Gastrocnemius medialis (tissue), 4 donors: ENCODE results near the gene CHST13. TPM values are rescaled to one million over a fixed set of nuclear protein-coding genes. Genes with fewer than 3 reads are reported as not detected.

Experiments used
- ATAC-seq, 2 donors: fragments of 150-250 bp; one replicate each; pipeline ENCODE4 v1.9.1; 2016
- DNase-seq, 2 donors: peaks; one replicate each; pipeline ENCODE4 v3.0.0-alpha.2; 2019
- H3K27ac ChIP-seq, 4 donors: fragments of 200-600 bp; sonication (generic); 1 replicate in 1 of 4; 2 replicates in 3 of 4; pipeline ENCODE4 v1.5.1; 2016 to 2018; ENCODE audit warnings: mild to moderate bottlenecking in 2 of 4, moderate library complexity in 1 of 4
- H3K27me3 ChIP-seq, 3 donors: fragments of 200-600 bp; sonication (generic) in 2 of 3; 1 replicate in 1 of 3; 2 replicates in 2 of 3; pipeline versions ENCODE4 v1.5.1 to v1.6.0; 2016 to 2019; ENCODE audit warnings: mild to moderate bottlenecking in 1 of 3, moderate library complexity in 1 of 3
- H3K36me3 ChIP-seq, 2 donors: fragments of 200-600 bp; sonication (generic) in 1 of 2; one replicate each; pipeline ENCODE4 v1.5.1; 2017 to 2018
- H3K4me1 ChIP-seq, 2 donors: fragments of 200-600 bp; sonication (generic) in 1 of 2; one replicate each; pipeline ENCODE4 v1.5.1; 2016 to 2017; ENCODE audit warnings: mild to moderate bottlenecking in 2 of 2
- H3K4me3 ChIP-seq, 4 donors: fragments of 200-600 bp; sonication (generic) in 3 of 4; 1 replicate in 1 of 4; 2 replicates in 3 of 4; pipeline ENCODE4 v1.5.1; 2016 to 2019; ENCODE audit warnings: mild to moderate bottlenecking in 2 of 4
- H3K9me3 ChIP-seq, 3 donors: fragments of 200-600 bp; sonication (generic) in 2 of 3; 1 replicate in 1 of 3; 2 replicates in 2 of 3; pipeline ENCODE4 v1.5.1; 2016 to 2019
- POLR2A ChIP-seq, 2 donors: fragments of 450-650 bp; IDR thresholded peaks; one replicate each; pipeline ENCODE4 v1.6.1; 2017; ENCODE audit warnings: antibody characterized with exemption in 2 of 2, mild to moderate bottlenecking in 2 of 2, moderate library complexity in 2 of 2
- in situ Hi-C, 4 donors: fragments of 200-750 bp; cut with MboI; loops; one replicate each; pipeline versions ENCODE4 v1.15.0 to v1.8.0; 2017; ENCODE audit warnings: low sequenced_read_pairs in 4 of 4
- intact Hi-C: fragments of 100-400 bp; cut with DNase I; formaldehyde crosslinking; loops from one replicate; pipeline ENCODE4 v1.15.1; 2023; ENCODE audit warnings: low total_unique reads
- total RNA-seq, 4 donors: library from RNA; depleted of rRNA; stranded (reverse); fragments of >200 nt; gene quantifications; one replicate each; pipeline versions ENCODE4 v1.1.0 to v1.2.3, GENCODE V29; 2016
- TF ChIP-seq, protein P1 (sequence below), 5 experiments: fragments of 450-650 bp in 3 of 5; fragments of 200-600 bp in 2 of 5; sonication (generic) in 2 of 5; IDR thresholded peaks in 4 of 5; conservative IDR thresholded peaks in 1 of 5; 1 replicate in 4 of 5; 2 replicates in 1 of 5; pipeline ENCODE4 v1.5.1; 2016 to 2019; ENCODE audit warnings: antibody characterized with exemption in 5 of 5, mild to moderate bottlenecking in 3 of 5, moderate library complexity in 3 of 5

The CHST13 gene
- total RNA-seq, 4 donors from 2014 or later, result 0.49 TPM; not detected in 3

DNA sequence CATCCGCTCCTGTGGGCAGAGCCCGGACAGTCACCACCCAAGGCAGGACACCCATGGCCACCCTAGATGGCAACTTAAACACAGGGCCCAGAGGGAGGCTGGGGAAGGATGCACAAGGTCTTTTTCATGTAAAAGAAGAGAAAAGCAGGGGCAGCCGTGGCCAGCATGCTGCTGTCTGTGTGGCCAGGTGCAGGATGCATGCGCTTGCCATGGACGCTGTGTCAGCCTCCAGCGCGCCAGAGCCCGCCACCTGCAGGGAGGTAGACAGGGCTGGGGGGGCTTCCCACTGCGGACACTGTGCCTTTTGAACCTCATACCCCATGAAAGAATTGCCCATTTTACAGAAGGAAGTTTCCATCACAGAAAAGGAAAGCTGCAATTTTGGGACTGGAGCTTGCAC, 24.6 kb upstream of the CHST13 start:
- H3K36me3 ChIP-seq, result no peaks in the 10 kb centered on the region
- no peak overlapping the region for H3K4me3 ChIP-seq
- in situ Hi-C loops, result no loop called here
- ATAC-seq, result no peak
- H3K27ac ChIP-seq, result no peak overlapping the region
- H3K4me1 ChIP-seq, result no peaks in the 10 kb centered on the region
- no peak for DNase-seq
- no peaks in the 10 kb centered on the region for H3K9me3 ChIP-seq
- no peaks in the 10 kb centered on the region for H3K27me3 ChIP-seq
- TF ChIP-seq, protein P1, sequence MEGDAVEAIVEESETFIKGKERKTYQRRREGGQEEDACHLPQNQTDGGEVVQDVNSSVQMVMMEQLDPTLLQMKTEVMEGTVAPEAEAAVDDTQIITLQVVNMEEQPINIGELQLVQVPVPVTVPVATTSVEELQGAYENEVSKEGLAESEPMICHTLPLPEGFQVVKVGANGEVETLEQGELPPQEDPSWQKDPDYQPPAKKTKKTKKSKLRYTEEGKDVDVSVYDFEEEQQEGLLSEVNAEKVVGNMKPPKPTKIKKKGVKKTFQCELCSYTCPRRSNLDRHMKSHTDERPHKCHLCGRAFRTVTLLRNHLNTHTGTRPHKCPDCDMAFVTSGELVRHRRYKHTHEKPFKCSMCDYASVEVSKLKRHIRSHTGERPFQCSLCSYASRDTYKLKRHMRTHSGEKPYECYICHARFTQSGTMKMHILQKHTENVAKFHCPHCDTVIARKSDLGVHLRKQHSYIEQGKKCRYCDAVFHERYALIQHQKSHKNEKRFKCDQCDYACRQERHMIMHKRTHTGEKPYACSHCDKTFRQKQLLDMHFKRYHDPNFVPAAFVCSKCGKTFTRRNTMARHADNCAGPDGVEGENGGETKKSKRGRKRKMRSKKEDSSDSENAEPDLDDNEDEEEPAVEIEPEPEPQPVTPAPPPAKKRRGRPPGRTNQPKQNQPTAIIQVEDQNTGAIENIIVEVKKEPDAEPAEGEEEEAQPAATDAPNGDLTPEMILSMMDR (IDR thresholded peaks at IDR 0.05 in 4 of 5, conservative IDR thresholded peaks at IDR 0.05 in 1 of 5), result no peak
- TF ChIP-seq POLR2A (IDR thresholded peaks at IDR 0.05), result no peak
- intact Hi-C loops, result no loop called here

DNA sequence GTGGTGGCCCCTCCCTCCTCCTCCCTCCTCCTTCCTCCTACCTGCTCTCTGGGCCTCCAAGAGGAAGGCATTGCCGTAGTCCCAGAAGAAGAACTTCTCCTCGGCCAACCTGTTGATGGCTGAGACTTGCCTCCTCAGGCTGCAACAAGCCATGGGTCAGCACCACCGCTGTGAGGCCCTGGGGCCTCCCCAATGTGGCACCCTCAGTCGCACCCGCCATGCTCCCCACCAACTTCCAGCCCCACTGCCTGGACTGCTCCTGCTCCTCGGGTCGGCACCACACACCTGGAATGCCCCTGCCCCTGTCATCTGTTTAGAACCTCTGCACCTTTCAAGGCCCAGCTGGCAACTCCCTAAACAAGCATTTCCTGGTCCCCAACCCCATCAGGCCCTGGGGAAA, 23.9 kb upstream of the CHST13 start:
- DNase-seq (no peak), ATAC-seq (no peak)
- no peak overlapping the region for H3K27ac ChIP-seq
- no peaks in the 10 kb centered on the region for H3K4me1 ChIP-seq
- TF ChIP-seq, protein P1 (IDR thresholded peaks at IDR 0.05 in 4 of 5, conservative IDR thresholded peaks at IDR 0.05 in 1 of 5), result no peak
- no peak for TF ChIP-seq POLR2A (IDR thresholded peaks at IDR 0.05)
- H3K27me3 ChIP-seq, result no peaks in the 10 kb centered on the region
- in situ Hi-C loops, result no loop called here
- H3K9me3 ChIP-seq, result no peaks in the 10 kb centered on the region
- H3K4me3 ChIP-seq, result no peak overlapping the region
- intact Hi-C loops, result no loop called here
- no peaks in the 10 kb centered on the region for H3K36me3 ChIP-seq

DNA sequence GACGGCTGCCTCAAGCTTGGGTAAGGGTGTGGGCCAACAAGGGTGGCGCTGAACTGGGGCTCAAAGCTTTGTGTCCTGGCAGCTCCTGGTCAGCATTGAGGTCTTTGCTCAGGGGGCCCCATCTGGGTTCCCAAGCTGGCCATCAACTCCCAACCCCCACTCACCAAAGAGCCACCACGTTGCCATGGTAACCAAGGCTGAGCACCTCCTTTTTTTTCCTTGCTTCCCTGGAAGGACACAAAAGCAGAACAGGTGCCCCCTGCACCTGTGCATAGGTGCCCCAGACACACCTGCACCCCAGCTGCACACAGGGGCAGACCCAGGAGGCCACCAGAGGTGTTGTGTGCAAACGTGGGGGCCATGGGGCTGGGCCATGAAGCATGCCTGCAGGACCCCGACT, 22.9 kb upstream of the CHST13 start:
- Histone ChIP-seq H3K4me3 (no peak overlapping the region), H3K36me3 (no peaks in the 10 kb centered on the region), H3K9me3 (no peaks in the 10 kb centered on the region), H3K27me3 (no peaks in the 10 kb centered on the region), H3K27ac (no peak overlapping the region), H3K4me1 (no peaks in the 10 kb centered on the region)
- TF ChIP-seq, protein P1 (IDR thresholded peaks at IDR 0.05 in 4 of 5, conservative IDR thresholded peaks at IDR 0.05 in 1 of 5), result no peak
- no peak for TF ChIP-seq POLR2A (IDR thresholded peaks at IDR 0.05)
- intact Hi-C loops (no loop called here), in situ Hi-C loops (no loop called here)
- ATAC-seq, result no peak
- DNase-seq, result no peak

DNA sequence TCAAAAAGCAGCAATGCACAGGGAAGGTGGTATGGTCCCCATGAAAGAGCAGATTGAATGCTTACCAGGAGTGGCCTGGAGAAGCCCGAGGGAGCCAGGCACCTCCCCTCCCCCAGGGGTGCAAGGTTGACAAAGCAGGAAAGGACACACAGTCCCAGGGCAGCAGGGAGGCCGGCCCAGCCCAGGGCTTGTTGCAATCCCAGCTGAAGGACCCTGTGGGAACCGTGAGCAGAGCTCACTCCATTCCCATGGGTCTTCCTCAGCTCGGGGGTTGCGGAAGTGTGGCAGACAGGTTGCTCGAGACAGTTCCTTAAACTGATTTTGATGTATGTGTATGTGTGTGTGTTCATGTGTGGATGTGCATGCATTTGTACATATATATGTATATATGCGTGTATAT, 22.2 kb upstream of the CHST13 start:
- H3K4me1 ChIP-seq, result no peaks in the 10 kb centered on the region
- no peaks in the 10 kb centered on the region for H3K9me3 ChIP-seq
- ATAC-seq (no peak), DNase-seq (no peak)
- no peaks in the 10 kb centered on the region for H3K36me3 ChIP-seq
- H3K27ac ChIP-seq, result no peak overlapping the region
- TF ChIP-seq POLR2A (IDR thresholded peaks at IDR 0.05), result no peak
- TF ChIP-seq, protein P1 (IDR thresholded peaks at IDR 0.05 in 4 of 5, conservative IDR thresholded peaks at IDR 0.05 in 1 of 5), result no peak
- no peaks in the 10 kb centered on the region for H3K27me3 ChIP-seq
- no peak overlapping the region for H3K4me3 ChIP-seq
- intact Hi-C loops, result no loop called here
- in situ Hi-C loops, result no loop called here

DNA sequence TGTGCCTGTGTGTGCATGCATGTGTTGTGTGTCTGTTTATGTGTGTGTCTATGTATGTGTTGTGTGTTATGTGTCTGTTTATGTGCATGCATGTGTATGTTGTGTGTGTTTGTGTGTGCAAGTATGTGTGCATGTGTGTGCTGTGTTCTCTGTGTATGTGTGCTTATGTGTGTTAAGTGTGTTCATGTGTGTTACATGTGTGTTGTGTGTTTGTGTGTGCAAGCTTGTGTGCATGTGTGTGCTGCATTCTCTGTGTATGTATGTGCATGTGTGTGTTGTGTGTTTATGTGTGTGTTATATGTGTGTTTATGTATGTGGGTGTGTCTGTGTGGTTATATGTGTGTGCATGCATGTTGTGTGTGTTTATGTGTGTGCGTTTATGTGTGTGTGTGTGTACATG, 21.3 kb upstream of the CHST13 start:
- ATAC-seq, result no peak
- in situ Hi-C loops, result no loop called here
- TF ChIP-seq, protein P1 (IDR thresholded peaks at IDR 0.05 in 4 of 5, conservative IDR thresholded peaks at IDR 0.05 in 1 of 5), result no peak
- TF ChIP-seq POLR2A (IDR thresholded peaks at IDR 0.05), result no peak
- intact Hi-C loops, result no loop called here
- Histone ChIP-seq H3K27me3 (no peaks in the 10 kb centered on the region), H3K4me3 (no peak overlapping the region), H3K27ac (no peak overlapping the region), H3K4me1 (no peaks in the 10 kb centered on the region), H3K36me3 (no peaks in the 10 kb centered on the region), H3K9me3 (no peaks in the 10 kb centered on the region)
- no peak for DNase-seq
